ENCODE data around the gene ARHGEF7.

The ARHGEF7 gene

DNA sequence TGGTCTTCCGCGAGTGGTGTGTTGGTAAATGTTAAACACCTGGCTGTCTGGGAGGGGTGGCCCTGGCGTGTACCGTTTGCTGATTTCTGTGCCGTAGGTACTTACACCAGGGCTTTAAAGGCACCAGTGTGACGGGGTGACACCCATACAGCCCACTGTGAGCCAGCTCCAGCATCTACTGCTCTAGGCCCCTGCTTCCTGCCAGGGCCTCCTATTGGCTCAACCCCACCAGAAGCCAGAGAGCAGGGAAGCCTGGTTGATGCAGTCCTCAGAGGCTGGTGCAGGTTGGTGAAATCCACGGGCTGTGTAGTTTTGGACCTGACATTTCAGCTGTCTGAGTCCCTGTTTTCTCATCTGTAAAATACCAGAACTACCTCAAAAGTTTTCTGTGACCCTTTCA lies 30.4 kb downstream of the ARHGEF7 start:
- H3K4me1 ChIP-seq, result no peaks in the 10 kb centered on the region
- no peak for DNase-seq
- peaks cover 53% of the 10 kb centered on the region for H3K27me3 ChIP-seq
- no peak overlapping the region for H3K4me3 ChIP-seq (ENCODE audit: low read depth, low read length)
- no peaks in the 10 kb centered on the region for H3K9me3 ChIP-seq
- H3K36me3 ChIP-seq, result no peaks in the 10 kb centered on the region
- TF ChIP-seq, protein P1, sequence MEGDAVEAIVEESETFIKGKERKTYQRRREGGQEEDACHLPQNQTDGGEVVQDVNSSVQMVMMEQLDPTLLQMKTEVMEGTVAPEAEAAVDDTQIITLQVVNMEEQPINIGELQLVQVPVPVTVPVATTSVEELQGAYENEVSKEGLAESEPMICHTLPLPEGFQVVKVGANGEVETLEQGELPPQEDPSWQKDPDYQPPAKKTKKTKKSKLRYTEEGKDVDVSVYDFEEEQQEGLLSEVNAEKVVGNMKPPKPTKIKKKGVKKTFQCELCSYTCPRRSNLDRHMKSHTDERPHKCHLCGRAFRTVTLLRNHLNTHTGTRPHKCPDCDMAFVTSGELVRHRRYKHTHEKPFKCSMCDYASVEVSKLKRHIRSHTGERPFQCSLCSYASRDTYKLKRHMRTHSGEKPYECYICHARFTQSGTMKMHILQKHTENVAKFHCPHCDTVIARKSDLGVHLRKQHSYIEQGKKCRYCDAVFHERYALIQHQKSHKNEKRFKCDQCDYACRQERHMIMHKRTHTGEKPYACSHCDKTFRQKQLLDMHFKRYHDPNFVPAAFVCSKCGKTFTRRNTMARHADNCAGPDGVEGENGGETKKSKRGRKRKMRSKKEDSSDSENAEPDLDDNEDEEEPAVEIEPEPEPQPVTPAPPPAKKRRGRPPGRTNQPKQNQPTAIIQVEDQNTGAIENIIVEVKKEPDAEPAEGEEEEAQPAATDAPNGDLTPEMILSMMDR (IDR thresholded peaks at IDR 0.05; ENCODE audit: low read depth, low read length), result no peak

GRCh38 chr13:111152844-111153243 lies 37.7 kb downstream of the ARHGEF7 start:
- peaks cover 8% of the 10 kb centered on the region for H3K27me3 ChIP-seq
- DNase-seq, result no peak
- TF ChIP-seq, protein P1 (IDR thresholded peaks at IDR 0.05; ENCODE audit: low read depth, low read length), result no peak

GRCh38 chr13:111153279-111153976 lies 38.3 kb downstream of the ARHGEF7 start:
- TF ChIP-seq, protein P1 (IDR thresholded peaks at IDR 0.05; ENCODE audit: low read depth, low read length), result no peak
- Histone ChIP-seq H3K4me3 (ENCODE audit: low read depth, low read length) (peak overlapping the region; percentile 78), H3K9me3 (no peaks in the 10 kb centered on the region), H3K36me3 (no peaks in the 10 kb centered on the region), H3K27me3 (peaks cover 2% of the 10 kb centered on the region), H3K4me1 (no peaks in the 10 kb centered on the region)
- DNase-seq, result peak; percentile 92

More at GRCh38 chr13:111152844-111153243, 37.7 kb downstream of the ARHGEF7 start:
- Histone ChIP-seq H3K4me1 (no peaks in the 10 kb centered on the region), H3K4me3 (ENCODE audit: low read depth, low read length) (peak overlapping the region; percentile 78), H3K36me3 (no peaks in the 10 kb centered on the region), H3K9me3 (no peaks in the 10 kb centered on the region)

DNA sequence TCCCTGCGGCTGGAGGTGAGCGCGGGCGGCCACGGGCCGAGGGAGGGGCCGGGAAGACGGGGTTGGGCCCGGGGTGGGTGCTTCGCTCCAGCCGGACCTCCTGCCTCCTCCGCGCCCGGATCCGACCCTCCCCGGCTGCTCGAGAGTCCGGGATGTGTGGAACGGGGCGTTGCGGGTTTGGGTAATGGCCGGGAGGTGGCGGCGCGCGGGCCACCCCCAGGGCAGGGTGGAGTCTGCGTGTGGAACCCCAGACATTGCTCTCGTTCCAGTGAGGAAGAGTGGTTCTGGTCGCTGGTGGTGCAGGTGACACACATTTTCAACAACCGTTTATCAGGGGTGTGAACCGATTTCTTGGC lies 38.8 kb downstream of the ARHGEF7 start:
- no peak for DNase-seq
- Histone ChIP-seq H3K9me3 (no peaks in the 10 kb centered on the region), H3K27me3 (no peaks in the 10 kb centered on the region; the same call in 1 of the 2 replicates), H3K4me1 (no peaks in the 10 kb centered on the region), H3K4me3 (ENCODE audit: low read depth, low read length) (peak overlapping the region; percentile 78), H3K36me3 (no peaks in the 10 kb centered on the region)
- TF ChIP-seq, protein P1 (IDR thresholded peaks at IDR 0.05; ENCODE audit: low read depth, low read length), result 0 out of 2 replicates have a peak, but pooled peaks have one; percentile 5

DNA sequence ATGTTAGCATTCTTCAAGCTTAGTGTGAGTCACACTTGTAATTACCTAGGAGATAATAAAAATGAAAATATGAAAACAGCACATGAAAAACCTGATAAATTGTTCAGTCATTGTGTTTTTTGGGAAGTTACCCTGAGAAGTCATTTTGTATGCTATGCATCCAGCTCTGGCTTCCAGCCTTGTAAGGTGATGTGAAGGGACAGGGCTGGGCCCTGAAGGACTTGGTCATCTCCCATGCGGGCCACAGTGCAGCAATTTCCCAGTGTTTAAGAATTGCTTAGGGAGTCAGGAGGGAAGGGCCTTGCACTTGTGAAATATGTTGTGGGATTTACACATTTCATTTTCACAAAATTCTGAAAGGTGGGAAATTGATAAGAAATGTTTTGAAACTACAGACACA lies 41.3 kb downstream of the ARHGEF7 start:
- Histone ChIP-seq H3K36me3 (no peaks in the 10 kb centered on the region), H3K4me3 (ENCODE audit: low read depth, low read length) (no peak overlapping the region), H3K9me3 (no peaks in the 10 kb centered on the region), H3K27me3 (no peaks in the 10 kb centered on the region), H3K4me1 (no peaks in the 10 kb centered on the region)
- TF ChIP-seq, protein P1 (IDR thresholded peaks at IDR 0.05; ENCODE audit: low read depth, low read length), result no peak
- DNase-seq, result no peak

DNA sequence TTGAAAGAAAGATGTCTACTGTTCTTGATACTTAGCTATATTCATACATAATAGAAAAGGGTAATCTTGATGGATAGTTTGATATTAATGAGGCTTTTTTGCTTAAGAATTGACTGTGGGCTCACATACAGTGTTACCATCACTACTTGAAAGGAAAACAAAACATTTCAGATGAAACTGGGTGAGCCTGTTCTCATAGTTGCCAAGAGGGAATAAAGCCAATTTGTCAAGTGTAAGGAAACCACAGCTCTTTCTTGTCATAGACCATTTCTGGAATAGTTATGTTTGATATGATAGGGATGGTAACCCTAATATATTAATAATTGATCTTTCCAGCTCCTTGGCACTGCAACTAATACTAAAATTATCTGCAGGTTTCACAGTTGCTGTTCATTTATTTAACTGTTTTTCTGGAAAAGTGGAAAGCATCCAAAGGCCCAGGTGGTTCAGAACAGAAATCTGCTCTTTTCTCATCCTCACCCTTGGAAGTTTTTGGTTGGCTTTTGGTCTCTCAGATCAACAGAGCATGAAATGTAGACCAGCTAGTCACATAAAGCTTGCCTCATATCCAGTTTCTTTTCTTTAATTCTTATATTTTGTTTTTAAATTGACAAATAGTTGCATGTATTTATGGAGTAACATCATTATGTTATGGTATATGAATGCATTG lies 43.2 kb downstream of the ARHGEF7 start:
- Histone ChIP-seq H3K4me1 (no peaks in the 10 kb centered on the region), H3K27me3 (no peaks in the 10 kb centered on the region), H3K4me3 (ENCODE audit: low read depth, low read length) (no peak overlapping the region), H3K9me3 (no peaks in the 10 kb centered on the region), H3K36me3 (no peaks in the 10 kb centered on the region)
- TF ChIP-seq, protein P1 (IDR thresholded peaks at IDR 0.05; ENCODE audit: low read depth, low read length), result no peak
- no peak for DNase-seq

Data from BE2C (cell line).